H1 (cell line): ENCODE data around the gene TSC22D3. TPM values are rescaled to one million over a fixed set of nuclear protein-coding genes. Genes with fewer than 3 reads are reported as not detected.

Experiments
- ATF3 ChIP-seq: IDR thresholded peaks from 2 replicates; pipeline ENCODE4 v1.6.1; 2011; ENCODE audit warnings: low read depth, mild to moderate bottlenecking, low read length; ENCODE audit not compliant: insufficient read depth
- CHD1 ChIP-seq: IDR thresholded peaks from 2 replicates; pipeline ENCODE4 v1.6.1; 2012; ENCODE audit warnings: low read depth, low read length, improper control_type of control experiment
- CHD7 ChIP-seq: fragments of 300-600 bp; sonication (generic); IDR thresholded peaks from 2 replicates; pipeline ENCODE4 v1.7.1; 2012; ENCODE audit warnings: low read length, moderate library complexity, mild to moderate bottlenecking, inconsistent platforms; ENCODE audit not compliant: insufficient replicate concordance
- KDM1A ChIP-seq: fragments of 200-600, 300-600 bp; sonication (generic); IDR thresholded peaks from 2 replicates; pipeline ENCODE4 v1.7.1; 2016; ENCODE audit warnings: mild to moderate bottlenecking, low read length, borderline replicate concordance
- KDM5A ChIP-seq: fragments of 200-600 bp; IDR thresholded peaks from 2 replicates; pipeline ENCODE4 v1.7.1; 2012; ENCODE audit warnings: mild to moderate bottlenecking, low read length, inconsistent platforms, mixed read lengths
- POU5F1 ChIP-seq: IDR thresholded peaks from 2 replicates; pipeline ENCODE4 v1.6.1; 2011; ENCODE audit warnings: low read depth, mild to moderate bottlenecking, low read length, moderate library complexity
- SIRT6 ChIP-seq: IDR thresholded peaks from one replicate; pipeline ENCODE4 v1.7.1; 2012; ENCODE audit warnings: low read length, inconsistent platforms
- SIX5 ChIP-seq: IDR thresholded peaks from 2 replicates; pipeline ENCODE4 v1.6.1; 2011; ENCODE audit warnings: mild to moderate bottlenecking, low read depth, low read length
- SP2 ChIP-seq: IDR thresholded peaks from 2 replicates; pipeline ENCODE4 v1.6.1; 2012; ENCODE audit warnings: mild to moderate bottlenecking, low read length, inconsistent platforms
- TEAD4 ChIP-seq: IDR thresholded peaks from 2 replicates; pipeline ENCODE4 v1.6.1; 2012; ENCODE audit warnings: low read depth, low read length, inconsistent platforms, mixed read lengths
- ZNF274 ChIP-seq: IDR thresholded peaks from 2 replicates; pipeline ENCODE4 v1.7.0; 2012; ENCODE audit warnings: low read length, borderline replicate concordance; ENCODE audit errors: extremely low read depth
- polyA plus RNA-seq, 7 experiments: library from polyadenylated mRNA; depleted of rRNA in 3 of 7; stranded (reverse) in 5 of 7; unstranded in 2 of 7; fragments of >200 nt in 5 of 7; fragments of 200-250 nt in 2 of 7; gene quantifications; 1 replicate in 5 of 7; 2 replicates in 1 of 7; 4 replicates in 1 of 7; pipeline versions ENCODE4 v1.2.1 to v1.2.3, GENCODE V29; 2011 to 2013; ENCODE audit warnings: missing spikeins in 2 of 7, mixed read lengths in 2 of 7
- total RNA-seq: library from RNA; stranded (reverse); fragmentation: NEBNext Ultra II Directional; extraction: Animal tissue kit (Norgen Biotek cat#: 25700); gene quantifications from 2 replicates; pipeline ENCODE4 v1.2.1, GENCODE V29; 2021

Gene TSC22D3
- total and polyA plus RNA-seq, 2 of the 8 experiments (the other 6 are each of a cell fraction or from before 2014, with no cell fraction given), result 7.6 to 12.9 TPM

DNA sequence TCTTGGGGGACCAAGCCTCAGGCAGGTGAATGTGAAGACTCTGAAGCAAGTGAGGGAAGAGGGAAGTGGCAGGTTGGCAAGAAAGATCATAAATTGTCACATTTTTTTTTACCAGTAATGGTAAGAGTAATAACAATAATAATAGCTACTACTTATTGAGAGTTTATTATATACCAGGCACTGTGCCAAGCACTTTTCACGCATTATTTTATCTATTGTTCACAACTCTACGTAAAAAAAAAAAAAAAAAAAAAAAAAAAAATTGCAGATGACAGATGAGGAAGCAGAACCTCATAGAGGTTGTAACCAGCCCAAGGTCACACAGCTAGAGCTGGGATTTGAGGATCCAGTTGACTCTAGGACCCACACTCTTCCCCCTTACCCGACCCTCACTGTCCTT is 40.9 kb downstream of the TSC22D3 start (continued):
- TF ChIP-seq CHD7, result no peak
- TF ChIP-seq KDM5A, result no peak
- no peak for TF ChIP-seq TEAD4
- TF ChIP-seq SIX5, result no peak
- no peak for TF ChIP-seq SIRT6
- TF ChIP-seq CHD1, result no peak
- TF ChIP-seq ZNF274, result no peak
- TF ChIP-seq POU5F1, result no peak
- TF ChIP-seq KDM1A, result no peak
- no peak for TF ChIP-seq SP2
- no peak for TF ChIP-seq ATF3
